HepG2 (cell line): ENCODE data around the gene ETFA. TPM values are rescaled to one million over a fixed set of nuclear protein-coding genes. Genes with fewer than 3 reads are reported as not detected.

Experiments used
- ATAC-seq: fragments of 200-7000 bp; cut with Tn5 transposase; 3 replicates; pipeline ENCODE4 v1.9.1; 2020; ENCODE audit warnings: mild to moderate bottlenecking, moderate library complexity
- BruUV-seq: library from RNA; stranded (reverse); fragments of 400-500 nt; replicated peaks from 2 replicates; lab custom pipeline; 2021; lab: Mats Ljungman, UMichigan
- CTCF ChIA-PET: fragments of 300-600 bp; formaldehyde crosslinking; extraction: SDS; loops from one replicate; lab custom pipeline; 2021; ENCODE audit warnings: low total read pairs, inconsistent platforms, low intra/inter-chr PET ratio; lab: Yijun Ruan, JAX
- POLR2A ChIA-PET: fragments of 350-600 bp; sonication (Branson Sonifier 250); formaldehyde crosslinking; loops from one replicate; lab custom pipeline; 2020; ENCODE audit warnings: antibody characterized with exemption, inconsistent platforms; lab: Yijun Ruan, JAX
- DNase-seq: peaks from one replicate; pipeline ENCODE4 v3.0.0-alpha.2; 2015; ENCODE audit warnings: low spot score
- FAIRE-seq: peaks from 3 replicates; lab custom pipeline; 2011; peaks lifted over from hg19 to GRCh38; lab: Jason Lieb, UNC
- H2AFZ ChIP-seq: one replicate; pipeline ENCODE4 v1.6.1; 2011; ENCODE audit warnings: low read length, inconsistent platforms
- H3K27ac ChIP-seq: fragments of 300-600 bp; 3 replicates; pipeline ENCODE4 v1.8.0; 2011; ENCODE audit warnings: mixed run types, mild to moderate bottlenecking, mixed read lengths, low read length, inconsistent platforms; ENCODE audit not compliant: insufficient read depth; ENCODE audit errors: extremely low read length
- H3K27me3 ChIP-seq, 2 experiments: fragments of 200-600 bp in 1 of 2; 2 replicates in 1 of 2; 3 replicates in 1 of 2; pipeline versions ENCODE4 v1.6.0 to v1.8.0; 2011; ENCODE audit warnings: low read length in 2 of 2, mild to moderate bottlenecking in 2 of 2, moderate library complexity in 2 of 2, inconsistent platforms in 1 of 2; ENCODE audit not compliant: insufficient read depth in 2 of 2, control insufficient read depth in 1 of 2
- H3K36me3 ChIP-seq, 2 experiments: fragments of 200-600 bp in 1 of 2; replicated peaks in 1 of 2; 2 replicates in 1 of 2; 3 replicates in 1 of 2; pipeline versions ENCODE4 v1.5.1 to v1.8.0; 2011; ENCODE audit warnings: low read length in 2 of 2, inconsistent platforms in 1 of 2; ENCODE audit not compliant: insufficient read depth in 2 of 2, control insufficient read depth in 1 of 2
- H3K4me1 ChIP-seq: 2 replicates; pipeline ENCODE4 v1.5.1; 2012; ENCODE audit warnings: low read length, inconsistent platforms; ENCODE audit not compliant: insufficient read depth
- H3K4me2 ChIP-seq: 2 replicates; pipeline ENCODE4 v1.6.0; 2011; ENCODE audit warnings: low read depth, low read length, inconsistent platforms
- H3K4me3 ChIP-seq, 3 experiments: fragments of 200-600 bp in 1 of 3; sonication (generic), shearing (Covaris generic) in 1 of 3; replicated peaks in 1 of 3; 2 replicates each; pipeline ENCODE4 v1.5.1; 2011 to 2016; ENCODE audit warnings: low read length in 3 of 3, inconsistent platforms in 2 of 3, low read depth in 2 of 3, mild to moderate bottlenecking in 2 of 3, control low read depth in 1 of 3, mixed read lengths in 1 of 3; ENCODE audit not compliant: insufficient read depth in 1 of 3
- H3K79me2 ChIP-seq: one replicate; pipeline ENCODE4 v1.6.1; 2011; ENCODE audit warnings: low read length, inconsistent platforms; ENCODE audit not compliant: insufficient read depth
- H3K9ac ChIP-seq: 2 replicates; pipeline ENCODE4 v1.6.0; 2011; ENCODE audit warnings: mild to moderate bottlenecking, low read depth, low read length, inconsistent platforms; ENCODE audit not compliant: insufficient read depth
- H3K9me3 ChIP-seq: 2 replicates; pipeline ENCODE4 v1.5.1; 2012; ENCODE audit warnings: mild to moderate bottlenecking, low read length
- H4K20me1 ChIP-seq: 2 replicates; pipeline ENCODE4 v1.6.0; 2011; ENCODE audit warnings: inconsistent platforms, mild to moderate bottlenecking, low read length, moderate library complexity; ENCODE audit not compliant: insufficient read depth
- SRSF4 ChIP-seq: fragments of 200-400 bp; formaldehyde crosslinking; IDR thresholded peaks from one replicate; pipeline ENCODE4 v1.6.1; 2018; ENCODE audit warnings: mild to moderate bottlenecking, low read depth, low read length, moderate library complexity; ENCODE audit not compliant: poor library complexity, severe bottlenecking
- ZBTB33 ChIP-seq: sonication (generic); formaldehyde crosslinking; IDR thresholded peaks from 2 replicates; pipeline ENCODE4 v1.4.0; 2020; ENCODE audit warnings: missing genetic modification reagents
- ZNF512 ChIP-seq: sonication (generic); formaldehyde crosslinking; IDR thresholded peaks from 2 replicates; pipeline ENCODE4 v1.4.0; 2020; ENCODE audit warnings: mild to moderate bottlenecking, missing genetic modification reagents
- WGBS: methylation state at CpG from one replicate; pipeline ENCODE4 v1.1.6; 2017; ENCODE audit warnings: low lambda C conversion rate; 5-methylcytosine and 5-hydroxymethylcytosine counted together
- in situ Hi-C: cut with HindIII; loops from 2 replicates; pipeline ENCODE4 v1.10.0; 2017; ENCODE audit warnings: low pct_unique_long_range_greater_than_20kb; ENCODE audit not compliant: extremely low pct_ligation_motif_present
- intact Hi-C: fragments of 100-400 bp; cut with micrococcal nuclease; formaldehyde crosslinking; loops from one replicate; pipeline ENCODE4 v1.10.0; 2022; ENCODE audit not compliant: unreplicated experiment
- polyA plus RNA-seq, 8 experiments: library from polyadenylated mRNA; depleted of rRNA in 3 of 8; stranded (reverse) in 7 of 8; unstranded in 1 of 8; fragments of >200 nt; fragmentation: Illumina TruSeq in 4 of 8; extraction: Trizol in 4 of 8; gene quantifications; 2 replicates each; pipeline versions ENCODE4 v1.2.1 to v1.2.3, GENCODE V29; 2011 to 2016; ENCODE audit warnings: low read depth in 4 of 8, missing spikeins in 1 of 8, mixed read lengths in 1 of 8; ENCODE audit not compliant: insufficient read depth in 1 of 8
- total RNA-seq, 5 experiments: library from RNA; depleted of rRNA; stranded (reverse); fragments of >200 nt; fragmentation: Illumina TruSeq; extraction: Trizol; gene quantifications; 2 replicates each; pipeline ENCODE4 v1.2.3, GENCODE V29; 2016; ENCODE audit warnings: low read depth in 1 of 5

The ETFA gene
- total and polyA plus RNA-seq, 2 of the 13 experiments (the other 11 are each of a cell fraction or from before 2014, with no cell fraction given): 291 to 396 TPM

- no peak overlapping the region for H3K4me3 ChIP-seq
- no peak for ATAC-seq
- BruUV-seq: no TSS peak
- H3K36me3 ChIP-seq: peaks cover 6 to 24% of the 10 kb centered on the region in 2 experiments; a peak in 4 of 5 replicates
- no peaks in the 10 kb centered on the region for H3K9me3 ChIP-seq
- H2AFZ ChIP-seq: no peak overlapping the region
- no peak for TF ChIP-seq ZNF512 (CRISPR knock-in tag)
- peaks cover 27% of the 10 kb centered on the region for H3K4me1 ChIP-seq
- H3K27me3 ChIP-seq: no peaks in the 10 kb centered on the region
- intact Hi-C loops: no loop called here
- H3K9ac ChIP-seq: no peak overlapping the region
- peaks cover 8% of the 10 kb centered on the region; the same call in 1 of the 2 replicates for H4K20me1 ChIP-seq
- in situ Hi-C loops: no loop called here
- CTCF ChIA-PET: no interaction called here
- no peak overlapping the region for H3K4me2 ChIP-seq
- POLR2A ChIA-PET: no interaction called here
- 97% methylated on average over 42 of the region's 42 CpGs for WGBS
- no peak for DNase-seq
- peaks cover 31% of the 10 kb centered on the region for H3K79me2 ChIP-seq
- FAIRE-seq: no peak
- no peak overlapping the region for H3K27ac ChIP-seq
Observed at GRCh38 chr15:76341366-76342057, 30.2 kb upstream of the ETFA start.

GRCh38 chr15:76340803-76341365 lies 29.6 kb upstream of the ETFA start:
- no TSS peak for BruUV-seq
- Histone ChIP-seq H2AFZ (no peak overlapping the region), H3K9me3 (no peaks in the 10 kb centered on the region), H3K79me2 (peaks cover 31% of the 10 kb centered on the region), H3K4me2 (no peak overlapping the region), H3K4me3 (no peak overlapping the region), H3K36me3 (peaks cover 6 to 24% of the 10 kb centered on the region in 2 experiments; a peak in 4 of 5 replicates), H3K9ac (no peak overlapping the region), H3K27ac (no peak overlapping the region), H4K20me1 (peaks cover 8% of the 10 kb centered on the region; the same call in 1 of the 2 replicates), H3K27me3 (no peaks in the 10 kb centered on the region; a peak in 1 of 5 replicates), H3K4me1 (peaks cover 27% of the 10 kb centered on the region)
- DNase-seq: no peak
- in situ Hi-C loops: no loop called here
- no peak for ATAC-seq
- 100% methylated on average over 5 of the region's 35 CpGs for WGBS
- intact Hi-C loops: no loop called here
- TF ChIP-seq ZBTB33 (peak; percentile 71; the same call in 1 of the 2 replicates), SRSF4 (no peak)
- POLR2A ChIA-PET: no interaction called here
- CTCF ChIA-PET: no interaction called here
- FAIRE-seq: no peak
